Activated CD8-positive, alpha-beta T cell treated with anti-CD3 and anti-CD28 coated beads for 36 hours (primary cell): ENCODE data around the gene PPFIBP1. TPM values are rescaled to one million over a fixed set of nuclear protein-coding genes. Genes with fewer than 3 reads are reported as not detected.

Source experiments
- ATAC-seq: fragments of 200-7000 bp; cut with Tn5 transposase; one replicate; pipeline ENCODE4 v1.10.0; 2021; ENCODE audit warnings: mild to moderate bottlenecking, moderate library complexity
- CTCF ChIA-PET: fragments of 350-600 bp; sonication (Branson Sonifier 250); formaldehyde crosslinking; loops from one replicate; lab custom pipeline; 2021; ENCODE audit warnings: antibody characterized with exemption; lab: Charles Lee
- POLR2A ChIA-PET: fragments of 350-600 bp; sonication (Branson Sonifier 250); formaldehyde crosslinking; loops from one replicate; lab custom pipeline; 2021; ENCODE audit warnings: antibody characterized with exemption; lab: Charles Lee
- DNase-seq: peaks from one replicate; pipeline ENCODE4 v3.0.0-alpha.2; 2020
- H3K27ac Mint-ChIP-seq: one replicate; pipeline ENCODE4 v1.8.0; 2021; ENCODE audit warnings: mild to moderate bottlenecking, mixed read lengths
- H3K27me3 Mint-ChIP-seq: one replicate; pipeline ENCODE4 v1.8.0; 2021; ENCODE audit warnings: mixed read lengths
- H3K36me3 Mint-ChIP-seq: one replicate; pipeline ENCODE4 v1.8.0; 2021; ENCODE audit warnings: low read depth, mixed read lengths
- H3K4me1 Mint-ChIP-seq: one replicate; pipeline ENCODE4 v1.8.0; 2021; ENCODE audit warnings: low read depth, mixed read lengths
- H3K4me3 Mint-ChIP-seq: one replicate; pipeline ENCODE4 v1.8.0; 2021; ENCODE audit warnings: mild to moderate bottlenecking, moderate library complexity, mixed read lengths
- H3K9me3 Mint-ChIP-seq: one replicate; pipeline ENCODE4 v1.8.0; 2021; ENCODE audit warnings: mixed read lengths
- CTCF ChIP-seq: fragments of 200-600 bp; IDR thresholded peaks from one replicate; pipeline ENCODE4 v1.8.0; 2022; ENCODE audit warnings: antibody characterized with exemption, mild to moderate bottlenecking
- intact Hi-C: fragments of 100-400 bp; cut with micrococcal nuclease; formaldehyde crosslinking; loops from one replicate; pipeline ENCODE4 v1.10.0; 2022
- total RNA-seq, 2 experiments: library from RNA; stranded (reverse); gene quantifications; one replicate each; pipeline ENCODE4 v1.2.3, GENCODE V29; 2021

PPFIBP1 gene
- total RNA-seq, 2 experiments from 2014 or later: 6.6 to 8.8 TPM

- ATAC-seq: no peak
- Mint-ChIP-seq H3K4me3 (no peak overlapping the region), H3K4me1 (no peaks in the 10 kb centered on the region), H3K27me3 (no peaks in the 10 kb centered on the region), H3K9me3 (no peaks in the 10 kb centered on the region), H3K36me3 (peaks cover 2% of the 10 kb centered on the region), H3K27ac (no peak overlapping the region)
- POLR2A ChIA-PET: interaction anchor here (1.3 kb wide), 1 partner anchor 11 kb away, joined by 5 read pairs; no protein-coding TSS in a partner anchor
- DNase-seq: no peak
- intact Hi-C loops: no loop called here
- CTCF ChIA-PET: interaction anchor here (1.0 to 1.5 kb wide), 4 partner anchors 14 to 36 kb away, joined by 3 to 5 read pairs (median 4); no protein-coding TSS in a partner anchor
- TF ChIP-seq CTCF: no peak
These were observed 164.7 kb downstream of the PPFIBP1 start for GRCh38 chr12:27688671-27689070.

DNA sequence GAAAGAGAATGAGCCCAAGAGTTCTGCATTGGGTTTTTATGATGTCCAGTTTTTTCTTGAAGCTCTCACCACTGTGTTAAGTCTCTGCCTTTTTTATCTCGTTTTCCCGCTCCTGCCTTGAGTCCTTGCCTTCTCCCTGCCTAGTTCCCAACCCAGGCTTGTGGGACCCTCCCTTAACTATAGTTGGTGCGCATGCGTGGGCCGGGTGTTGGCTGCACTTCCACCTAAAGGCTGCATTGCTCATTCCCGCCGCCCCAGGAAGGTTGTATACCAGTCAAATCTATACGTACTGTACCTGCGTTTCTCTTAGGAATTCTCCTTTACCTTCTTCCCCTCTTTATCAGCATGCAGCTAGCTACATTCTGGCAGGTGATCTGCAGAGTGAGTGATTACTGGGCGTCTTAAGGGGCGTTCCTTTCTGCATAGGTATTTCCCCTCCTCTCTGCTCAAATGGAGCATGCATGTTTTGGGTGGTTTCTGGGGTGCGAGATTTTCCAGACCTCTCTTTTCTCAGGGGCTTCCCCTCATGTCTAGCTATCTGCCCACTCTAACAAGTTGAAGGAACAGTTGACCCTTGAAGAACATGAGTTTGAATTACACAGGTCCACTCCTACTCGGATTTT lies 165.7 kb downstream of the PPFIBP1 start:
- no peak for TF ChIP-seq CTCF
- Mint-ChIP-seq H3K36me3 (peaks cover 2% of the 10 kb centered on the region), H3K4me3 (no peak overlapping the region), H3K9me3 (no peaks in the 10 kb centered on the region), H3K4me1 (no peaks in the 10 kb centered on the region), H3K27ac (no peak overlapping the region), H3K27me3 (no peaks in the 10 kb centered on the region)
- ATAC-seq (no peak), DNase-seq (no peak)
- ChIA-PET POLR2A (interaction anchor here (1.3 kb wide), 1 partner anchor 12 kb away, joined by 5 read pairs; no protein-coding TSS in a partner anchor), CTCF (interaction anchor here (1.2 to 1.5 kb wide), 2 partner anchors 14 kb away, joined by 3 to 4 read pairs; no protein-coding TSS in a partner anchor)
- intact Hi-C loops: no loop called here

GRCh38 chr12:27693403-27693802 lies 169.4 kb downstream of the PPFIBP1 start:
- Mint-ChIP-seq H3K27me3 (no peaks in the 10 kb centered on the region), H3K4me1 (no peaks in the 10 kb centered on the region), H3K36me3 (peaks cover 2% of the 10 kb centered on the region), H3K27ac (no peak overlapping the region), H3K9me3 (no peaks in the 10 kb centered on the region), H3K4me3 (no peak overlapping the region)
- no peak for ATAC-seq
- intact Hi-C loops: no loop called here
- no peak for DNase-seq
- no peak for TF ChIP-seq CTCF
- ChIA-PET POLR2A (no interaction called here), CTCF (no interaction called here)

- CTCF ChIA-PET: no interaction called here
These were observed 171.7 kb downstream of the PPFIBP1 start for GRCh38 chr12:27695556-27696292.

More at GRCh38 chr12:27695556-27696292, 171.7 kb downstream of the PPFIBP1 start:
- Mint-ChIP-seq H3K9me3 (no peaks in the 10 kb centered on the region), H3K4me3 (no peak overlapping the region), H3K4me1 (no peaks in the 10 kb centered on the region), H3K27me3 (no peaks in the 10 kb centered on the region), H3K27ac (no peak overlapping the region), H3K36me3 (no peaks in the 10 kb centered on the region)
- POLR2A ChIA-PET: no interaction called here
- TF ChIP-seq CTCF: no peak
- DNase-seq (no peak), ATAC-seq (no peak)
- intact Hi-C loops: no loop called here
